ENCODE results near the gene CERKL.

GRCh38 chr2:181500201-181500600, 156.7 kb downstream of the CERKL start:
- TF ChIP-seq CTCF (IDR thresholded peaks at IDR 0.05) (no peak), POLR2A (IDR thresholded peaks at IDR 0.05) (no peak)
